Loucy (cell line): Measurements from ENCODE around the gene PREX1.

Experiments
- EZH2phosphoT487 ChIP-seq: fragments of 200-600 bp; IDR thresholded peaks from 2 replicates; pipeline ENCODE4 v1.6.1; 2018; ENCODE audit warnings: antibody characterized with exemption, mild to moderate bottlenecking, moderate library complexity, borderline replicate concordance
- TF ChIP-seq, protein P1 (sequence below): fragments of 200-600 bp; sonication (generic); conservative IDR thresholded peaks from 2 replicates; pipeline ENCODE4 v1.5.1; 2014; ENCODE audit warnings: mild to moderate bottlenecking, antibody characterized with exemption, low read length

DNA sequence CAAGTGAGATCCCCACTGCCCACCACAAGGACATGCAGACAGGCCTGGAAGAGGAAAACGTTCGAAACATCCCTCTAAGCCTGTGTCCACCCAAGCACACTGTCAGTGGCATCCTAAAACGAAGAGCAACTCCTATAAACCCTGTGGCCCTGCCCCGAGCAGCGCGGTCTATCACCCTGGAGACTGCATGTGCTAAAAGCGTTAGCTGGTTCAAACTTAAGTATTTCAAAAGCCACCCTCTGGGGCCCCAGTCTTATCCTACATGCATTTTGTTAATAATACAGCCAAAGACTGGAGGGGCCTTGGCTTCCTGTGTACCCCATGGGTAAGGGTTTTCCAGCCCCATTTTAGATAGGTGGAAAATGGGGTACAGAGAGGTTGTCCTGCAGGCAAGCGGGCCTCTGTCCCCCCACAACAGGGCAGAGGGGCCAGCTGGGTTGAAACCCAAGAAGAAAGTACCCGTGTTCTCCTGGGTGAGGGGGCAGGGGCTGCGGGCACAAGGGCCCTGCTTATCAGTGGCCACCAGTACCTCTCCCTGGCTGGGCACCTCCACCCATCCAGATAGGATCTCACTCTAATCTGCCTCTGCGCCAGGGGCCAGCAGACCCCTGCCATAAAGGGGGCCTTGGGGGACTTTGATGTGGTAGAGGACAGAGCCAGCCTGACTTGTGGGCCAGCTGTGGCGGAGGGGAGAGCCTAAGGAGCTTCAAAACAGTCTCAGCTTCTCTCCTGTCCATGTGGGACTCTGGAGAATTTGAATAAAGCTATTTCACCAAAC is 28.3 kb downstream of the PREX1 start:
- TF ChIP-seq, protein P1, sequence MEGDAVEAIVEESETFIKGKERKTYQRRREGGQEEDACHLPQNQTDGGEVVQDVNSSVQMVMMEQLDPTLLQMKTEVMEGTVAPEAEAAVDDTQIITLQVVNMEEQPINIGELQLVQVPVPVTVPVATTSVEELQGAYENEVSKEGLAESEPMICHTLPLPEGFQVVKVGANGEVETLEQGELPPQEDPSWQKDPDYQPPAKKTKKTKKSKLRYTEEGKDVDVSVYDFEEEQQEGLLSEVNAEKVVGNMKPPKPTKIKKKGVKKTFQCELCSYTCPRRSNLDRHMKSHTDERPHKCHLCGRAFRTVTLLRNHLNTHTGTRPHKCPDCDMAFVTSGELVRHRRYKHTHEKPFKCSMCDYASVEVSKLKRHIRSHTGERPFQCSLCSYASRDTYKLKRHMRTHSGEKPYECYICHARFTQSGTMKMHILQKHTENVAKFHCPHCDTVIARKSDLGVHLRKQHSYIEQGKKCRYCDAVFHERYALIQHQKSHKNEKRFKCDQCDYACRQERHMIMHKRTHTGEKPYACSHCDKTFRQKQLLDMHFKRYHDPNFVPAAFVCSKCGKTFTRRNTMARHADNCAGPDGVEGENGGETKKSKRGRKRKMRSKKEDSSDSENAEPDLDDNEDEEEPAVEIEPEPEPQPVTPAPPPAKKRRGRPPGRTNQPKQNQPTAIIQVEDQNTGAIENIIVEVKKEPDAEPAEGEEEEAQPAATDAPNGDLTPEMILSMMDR: no peak
- no peak for TF ChIP-seq EZH2phosphoT487
